Activated T-cell treated with anti-CD3 and anti-CD28 coated beads for 24 hours (primary cell): ENCODE results near the gene PLCB1.
"Not testable (repeated sequence)": the region's sequence is repeated elsewhere in the genome, so short reads cannot be mapped to it uniquely, and the experiment has no call there.

Experiments used
- DNase-seq: peaks from one replicate; pipeline ENCODE4 v3.0.0-alpha.2; 2020; ENCODE audit warnings: low read depth

Gene PLCB1

DNA sequence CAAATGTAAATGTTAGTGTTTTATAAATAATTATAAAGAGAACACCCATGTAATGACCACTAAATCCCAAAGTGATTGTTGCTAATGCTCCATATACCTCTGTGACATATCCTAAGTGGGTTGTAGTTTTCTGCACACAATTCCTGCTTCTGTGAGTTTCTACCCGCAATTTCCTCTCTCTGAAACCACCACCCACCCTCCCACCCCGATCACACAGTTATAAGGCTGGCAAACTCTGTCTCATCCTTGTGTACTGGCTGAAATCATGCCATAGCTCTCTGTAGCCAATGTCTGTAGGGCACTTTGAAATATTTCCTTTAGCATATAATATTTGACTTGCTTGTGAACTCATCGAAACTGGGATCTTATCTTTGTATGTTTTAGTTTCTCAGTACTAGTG lies 236.6 kb downstream of the PLCB1 start:
- no peak for DNase-seq

DNA sequence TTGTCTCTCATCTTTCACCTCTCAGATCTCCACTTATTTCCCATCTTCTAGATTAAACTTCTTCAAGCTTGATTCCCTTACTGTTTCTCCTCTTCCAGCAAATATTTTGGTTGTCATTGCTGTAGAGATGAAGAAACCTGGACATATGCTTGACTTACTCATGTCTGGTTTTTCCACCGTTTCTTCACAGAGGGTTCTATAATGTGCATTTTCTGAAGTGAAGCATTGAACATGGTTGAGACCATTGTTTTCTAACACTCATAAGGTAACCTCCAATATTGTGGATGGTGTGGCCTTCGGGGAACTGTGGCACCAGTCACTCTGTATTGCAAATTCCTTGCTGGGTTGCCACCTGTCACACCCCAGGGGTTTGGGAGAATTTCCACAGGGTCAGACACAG lies 237.2 kb downstream of the PLCB1 start:
- DNase-seq: no peak

DNA sequence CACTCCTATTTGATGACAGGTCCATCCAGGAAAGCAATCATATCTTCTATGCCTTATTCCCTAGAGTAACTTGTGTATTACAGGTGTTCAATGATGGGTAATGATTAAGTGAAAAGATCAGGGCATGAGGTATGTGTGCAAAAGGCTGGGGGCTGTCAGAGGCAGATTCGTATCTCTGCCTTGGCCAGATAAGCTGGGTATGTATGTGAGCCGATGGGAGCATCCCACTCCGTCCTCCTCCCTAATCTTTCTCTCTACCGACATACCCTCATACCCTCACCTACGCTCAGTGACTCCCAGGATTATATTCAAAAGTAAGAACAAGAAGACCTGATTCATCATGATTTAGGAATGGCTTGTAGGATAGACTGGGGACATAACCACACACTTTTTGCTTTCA lies 238.7 kb downstream of the PLCB1 start:
- no peak for DNase-seq

DNA sequence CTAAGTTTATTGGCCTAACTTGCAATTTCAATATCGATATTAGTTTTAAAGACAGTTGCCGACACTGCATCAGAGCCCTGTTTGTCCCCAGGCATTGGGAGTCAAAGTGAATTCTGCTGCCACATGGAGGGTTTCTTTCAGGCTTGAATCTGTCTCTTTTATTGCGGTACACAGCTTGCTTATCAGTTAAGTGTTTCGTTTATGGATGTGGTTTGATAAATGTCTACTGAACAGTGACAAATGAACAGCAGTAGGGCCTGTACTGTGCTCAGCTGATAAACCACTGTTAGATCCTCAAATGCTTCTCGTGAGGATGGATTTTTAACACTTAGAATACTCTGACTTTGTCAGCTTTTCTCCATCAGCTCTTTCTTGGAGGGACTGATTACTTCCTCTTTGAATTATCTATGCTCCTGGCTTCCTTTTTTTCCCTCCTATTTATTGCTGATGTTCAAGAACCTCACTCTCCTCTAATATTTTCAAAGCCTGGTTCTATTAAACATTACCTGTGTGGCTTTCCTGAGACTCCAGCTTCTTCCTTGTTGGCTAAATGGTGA lies 240.8 kb downstream of the PLCB1 start:
- DNase-seq: no peak

DNA sequence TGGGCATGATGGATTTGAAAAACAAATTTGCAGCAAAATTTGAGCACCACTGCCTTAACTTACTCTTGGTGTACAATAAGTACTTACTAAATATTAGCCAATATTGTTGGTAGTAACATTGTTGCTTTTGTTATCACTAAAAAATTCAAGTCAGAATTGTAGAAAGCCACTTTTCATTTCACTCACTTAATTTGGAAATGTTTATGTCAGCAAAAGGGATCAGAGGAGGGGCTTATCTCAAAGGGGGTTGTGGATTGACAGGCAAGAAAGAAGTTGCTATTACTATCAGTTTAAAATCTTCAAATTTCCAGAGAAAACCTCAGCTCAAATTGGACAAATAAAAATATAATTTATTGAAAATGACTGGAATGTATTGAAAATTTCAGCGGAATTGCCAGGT lies 241.5 kb downstream of the PLCB1 start:
- no peak for DNase-seq

DNA sequence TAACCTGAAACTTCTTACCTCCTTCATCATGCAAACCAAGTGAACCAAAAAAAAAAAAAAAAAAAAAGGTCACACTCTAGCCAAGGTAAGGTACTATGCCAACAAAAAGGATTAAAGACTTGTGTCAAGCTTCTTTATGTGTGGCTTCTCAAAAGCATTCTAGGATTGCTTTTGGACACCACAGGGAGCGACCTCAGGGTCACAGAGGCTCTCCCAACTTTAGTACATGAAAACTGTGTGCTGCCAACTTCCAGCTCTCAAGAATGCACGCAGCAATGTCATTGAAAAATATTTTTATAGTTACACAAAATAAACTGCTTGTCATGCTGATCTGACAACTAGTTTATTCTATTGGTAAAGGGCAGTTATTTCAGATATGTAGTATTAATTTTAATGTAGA lies 243.8 kb downstream of the PLCB1 start:
- no peak for DNase-seq

DNA sequence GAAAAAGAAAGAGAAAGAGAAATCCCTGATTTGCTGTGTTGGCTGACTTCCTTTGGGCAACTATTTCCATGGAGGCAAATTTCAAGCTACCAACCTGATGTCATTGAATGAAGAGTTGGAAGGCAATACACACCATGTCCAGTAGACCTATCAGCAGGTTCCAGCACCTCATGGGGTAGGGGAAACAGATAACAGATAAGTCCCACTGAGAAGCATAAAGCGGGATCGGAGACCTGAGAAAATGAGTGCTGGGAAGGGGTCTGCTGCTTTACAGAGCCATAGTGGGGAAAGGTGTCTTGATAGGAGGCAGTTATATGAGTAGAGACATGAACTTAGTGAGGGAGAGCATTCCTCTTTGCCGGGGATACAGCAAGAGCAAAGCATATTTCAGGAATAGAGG lies 244.9 kb downstream of the PLCB1 start:
- no peak for DNase-seq

DNA sequence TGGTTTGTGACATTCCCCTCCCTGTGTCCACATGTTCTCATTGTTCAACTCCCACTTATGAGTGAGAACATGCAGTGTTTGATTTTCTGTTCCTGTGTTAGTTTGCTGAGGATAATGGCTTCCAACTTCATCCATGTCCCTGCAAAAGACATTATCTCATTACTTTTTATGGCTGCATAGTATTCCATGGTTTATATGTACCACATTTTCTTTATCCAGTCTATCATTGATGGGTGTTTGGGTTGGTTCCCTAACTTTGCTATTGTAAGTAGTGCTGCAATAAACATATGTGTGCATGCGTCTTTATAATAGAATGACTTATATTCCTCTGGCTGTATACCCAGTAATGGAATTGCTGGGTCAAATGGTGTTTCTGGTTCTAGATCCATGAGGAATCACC lies 247.1 kb downstream of the PLCB1 start:
- DNase-seq: not testable (repeated sequence)

DNA sequence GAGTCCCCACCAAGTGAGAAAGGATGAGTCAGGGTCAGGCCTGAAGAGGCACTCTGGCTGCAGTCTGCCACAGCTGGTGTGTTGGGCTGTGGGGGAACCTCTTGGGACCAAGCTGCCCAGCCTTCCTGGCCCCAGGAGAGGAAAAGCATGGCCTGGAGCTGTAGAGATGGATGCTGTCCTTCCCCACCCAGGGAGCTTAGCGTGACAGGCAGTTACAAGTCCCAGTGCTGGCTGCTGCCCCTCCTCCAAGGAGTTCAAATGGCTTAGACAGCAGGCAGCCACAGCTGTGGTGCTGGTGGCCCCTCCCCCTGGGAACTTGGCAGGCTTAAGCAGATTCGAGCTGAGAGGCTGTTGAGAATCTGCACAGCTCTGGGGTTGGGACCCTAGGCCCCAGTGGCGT lies 253.2 kb downstream of the PLCB1 start:
- no peak for DNase-seq

DNA sequence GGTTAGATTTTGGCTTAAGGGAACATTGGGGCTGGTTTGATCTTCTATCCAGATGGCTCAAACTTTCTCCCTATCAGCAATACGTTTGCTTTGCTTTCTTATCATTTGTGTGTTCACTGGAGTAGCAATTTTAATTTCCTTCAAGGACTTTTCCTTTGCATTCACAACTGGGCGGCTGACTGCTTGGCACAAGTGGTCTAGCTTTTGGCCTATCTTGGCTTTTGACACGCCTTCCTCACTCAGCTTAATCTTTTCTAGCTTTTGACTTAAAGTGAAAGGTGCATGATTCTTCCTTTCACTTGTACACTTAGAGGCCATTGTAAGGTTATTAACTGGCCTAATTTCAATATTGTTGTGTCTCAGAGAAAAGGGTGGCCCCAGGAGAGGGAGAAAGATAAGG lies 254.9 kb downstream of the PLCB1 start:
- DNase-seq: no peak

DNA sequence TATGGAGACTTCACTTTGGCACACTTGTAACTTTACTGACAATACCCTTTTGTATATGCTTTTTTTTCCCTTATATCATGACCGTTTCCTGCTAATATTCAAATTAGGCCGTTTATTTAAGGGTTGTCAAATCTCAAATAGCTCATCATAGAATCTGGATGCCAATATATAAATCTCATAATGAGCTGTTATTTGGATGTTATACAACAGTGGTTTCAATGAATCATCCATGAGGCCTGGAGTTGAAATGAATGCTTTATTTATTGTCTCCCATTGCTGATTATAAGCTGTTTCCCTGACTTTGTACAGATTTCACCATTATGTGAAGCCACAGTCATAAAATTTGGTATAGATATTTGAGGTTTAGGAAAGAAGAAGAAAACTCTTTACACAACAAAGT lies 256.1 kb downstream of the PLCB1 start:
- DNase-seq: no peak

DNA sequence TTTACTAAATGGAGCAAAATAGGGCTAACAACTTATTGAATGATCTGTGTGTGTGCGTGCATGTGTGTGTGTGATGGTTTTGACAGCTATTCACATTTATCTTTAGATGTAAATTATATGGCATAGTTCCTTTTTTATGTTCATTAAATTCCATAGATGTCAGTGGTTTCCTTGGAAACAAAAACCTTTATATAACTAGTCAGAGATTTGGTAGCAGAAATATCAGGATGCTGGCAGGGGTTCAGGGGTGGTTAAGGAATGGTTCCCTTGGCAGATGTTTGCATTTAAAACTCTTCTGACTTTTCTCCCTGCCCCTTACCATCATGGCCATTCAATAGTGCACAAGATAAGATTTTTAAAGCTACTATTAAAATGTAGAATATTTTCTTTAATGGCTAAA lies 256.6 kb downstream of the PLCB1 start:
- no peak for DNase-seq

DNA sequence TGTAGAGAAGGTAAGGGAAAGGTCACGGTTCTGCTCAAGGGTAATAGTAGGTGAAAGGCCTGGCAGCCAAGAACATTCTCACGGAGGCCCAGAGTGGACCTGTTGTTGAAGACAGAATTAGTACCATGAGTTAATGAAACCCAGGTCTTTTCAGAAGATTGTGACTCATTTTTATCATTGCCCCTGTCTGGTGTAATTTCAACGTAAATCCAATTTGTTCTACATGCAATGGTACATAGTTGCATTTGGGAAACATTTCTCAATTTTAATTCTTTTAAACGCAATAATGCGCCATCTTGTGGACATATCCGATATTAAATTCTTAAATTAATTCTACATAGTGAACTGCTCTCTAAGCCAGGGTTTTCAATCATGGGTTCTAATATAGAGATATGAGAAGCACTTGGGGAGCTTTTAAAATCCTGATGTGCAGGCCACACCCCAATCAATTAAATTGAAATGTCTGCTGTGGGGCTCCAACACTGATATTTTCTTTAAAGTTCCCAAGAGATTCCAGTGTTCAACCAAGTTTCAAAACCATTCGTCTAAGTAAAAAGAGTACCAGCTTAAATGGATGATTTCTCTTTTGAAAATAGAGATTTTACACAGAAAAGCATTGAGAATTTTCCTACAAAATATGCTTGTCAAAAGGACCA lies 257.4 kb downstream of the PLCB1 start:
- DNase-seq: no peak

DNA sequence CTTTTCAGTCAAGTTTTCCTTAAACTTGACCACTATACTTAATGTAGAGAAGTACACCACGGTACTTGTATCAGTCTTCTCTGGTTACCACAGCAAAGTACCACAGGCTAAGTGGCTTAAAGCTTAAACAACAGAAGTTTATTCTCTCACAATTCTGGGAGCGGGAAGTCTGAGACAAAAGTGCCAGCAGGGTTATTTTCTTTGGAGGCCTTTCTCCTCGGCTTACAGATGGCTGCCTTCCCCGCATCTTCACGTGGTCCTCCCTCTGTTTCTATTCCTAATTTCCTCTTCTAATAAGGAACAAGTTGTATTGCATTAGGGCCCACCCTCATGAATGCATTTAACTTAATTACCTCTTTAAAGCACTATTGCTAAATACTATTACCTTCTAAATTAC lies 258.0 kb downstream of the PLCB1 start:
- DNase-seq: no peak

DNA sequence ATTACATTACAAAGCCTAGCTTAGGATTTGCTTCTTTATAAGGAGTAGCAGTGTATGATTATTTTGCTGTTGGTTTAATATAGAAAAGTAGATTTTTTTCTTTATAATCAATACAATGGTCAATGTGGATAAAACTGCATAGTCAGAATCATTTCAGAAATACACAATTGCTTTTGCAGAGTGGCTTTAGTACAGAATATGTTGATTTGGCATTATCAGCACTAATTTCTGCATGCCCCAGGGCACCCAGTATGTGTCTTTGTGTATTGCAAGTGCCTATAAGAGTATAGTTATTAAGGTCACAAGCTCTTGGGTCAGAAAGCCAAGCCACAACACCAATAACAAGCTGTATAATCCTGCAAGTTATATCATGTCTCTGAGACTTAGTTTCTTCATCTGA lies 258.4 kb downstream of the PLCB1 start:
- no peak for DNase-seq

DNA sequence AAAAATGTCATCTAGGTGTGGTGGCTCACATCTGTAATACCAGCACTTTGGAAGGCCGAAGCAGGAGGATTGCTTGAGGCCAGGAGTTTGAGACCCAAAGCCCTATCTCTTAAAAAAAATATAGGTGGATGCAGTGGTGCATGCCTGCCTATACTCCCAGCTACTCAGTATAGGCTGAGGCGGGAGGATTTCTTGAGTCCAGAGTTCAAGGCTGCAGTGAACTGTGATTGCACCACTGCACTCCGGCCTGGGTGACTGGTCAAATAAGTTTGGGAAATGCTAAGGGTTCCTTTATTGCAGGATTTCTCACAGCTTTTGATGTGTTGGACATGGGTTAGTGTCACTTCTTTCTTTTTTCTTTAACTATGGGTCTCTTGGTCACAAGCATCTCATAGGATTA lies 261.3 kb downstream of the PLCB1 start:
- no peak for DNase-seq

DNA sequence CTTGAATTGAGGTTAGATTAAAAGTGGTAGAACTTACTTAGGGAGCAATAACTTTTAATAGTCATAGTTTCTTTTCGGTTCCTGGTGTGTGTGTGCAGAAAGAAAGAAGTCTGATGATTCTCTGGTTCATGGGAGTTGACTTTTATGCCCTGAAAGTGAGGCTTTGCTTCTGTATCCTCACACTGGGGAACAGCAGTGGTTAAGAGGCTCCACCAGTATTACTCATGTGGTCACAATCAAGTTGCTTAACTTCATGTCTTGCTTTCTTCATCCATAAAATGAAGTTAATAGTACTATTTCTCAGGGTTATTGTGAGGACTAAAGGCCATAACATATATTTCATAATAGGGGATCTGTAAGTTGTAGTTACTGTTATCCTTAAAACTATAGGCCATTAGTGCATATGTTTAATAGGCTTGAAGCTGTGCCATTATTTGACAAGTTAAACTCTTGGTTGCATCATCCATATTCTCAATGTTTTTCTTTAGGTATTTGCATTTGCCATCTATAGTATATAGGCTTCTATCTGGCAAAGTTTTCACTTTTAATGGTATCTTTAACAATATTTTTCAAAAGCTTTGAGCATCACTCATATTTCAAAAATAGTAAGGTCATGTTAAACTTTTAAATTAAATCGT lies 262.4 kb downstream of the PLCB1 start:
- DNase-seq: no peak

DNA sequence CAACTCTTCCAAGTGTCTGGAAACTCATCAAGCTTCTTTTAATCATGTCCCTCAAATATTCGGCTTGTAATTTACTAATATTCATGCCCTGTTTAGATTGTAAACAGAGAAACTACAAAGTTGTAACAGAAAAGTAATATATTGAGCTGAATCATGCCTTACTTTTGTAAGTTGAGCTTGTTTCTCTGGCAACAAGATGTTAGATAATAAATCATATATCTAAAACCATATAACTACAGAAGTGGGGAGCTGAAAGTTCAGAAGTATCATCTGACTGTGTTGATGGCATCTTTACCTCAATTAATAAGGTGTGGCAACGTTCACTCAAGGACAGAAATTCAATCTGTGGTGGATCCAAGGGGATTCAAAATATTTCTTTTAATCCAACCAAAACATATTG lies 263.9 kb downstream of the PLCB1 start:
- DNase-seq: no peak

DNA sequence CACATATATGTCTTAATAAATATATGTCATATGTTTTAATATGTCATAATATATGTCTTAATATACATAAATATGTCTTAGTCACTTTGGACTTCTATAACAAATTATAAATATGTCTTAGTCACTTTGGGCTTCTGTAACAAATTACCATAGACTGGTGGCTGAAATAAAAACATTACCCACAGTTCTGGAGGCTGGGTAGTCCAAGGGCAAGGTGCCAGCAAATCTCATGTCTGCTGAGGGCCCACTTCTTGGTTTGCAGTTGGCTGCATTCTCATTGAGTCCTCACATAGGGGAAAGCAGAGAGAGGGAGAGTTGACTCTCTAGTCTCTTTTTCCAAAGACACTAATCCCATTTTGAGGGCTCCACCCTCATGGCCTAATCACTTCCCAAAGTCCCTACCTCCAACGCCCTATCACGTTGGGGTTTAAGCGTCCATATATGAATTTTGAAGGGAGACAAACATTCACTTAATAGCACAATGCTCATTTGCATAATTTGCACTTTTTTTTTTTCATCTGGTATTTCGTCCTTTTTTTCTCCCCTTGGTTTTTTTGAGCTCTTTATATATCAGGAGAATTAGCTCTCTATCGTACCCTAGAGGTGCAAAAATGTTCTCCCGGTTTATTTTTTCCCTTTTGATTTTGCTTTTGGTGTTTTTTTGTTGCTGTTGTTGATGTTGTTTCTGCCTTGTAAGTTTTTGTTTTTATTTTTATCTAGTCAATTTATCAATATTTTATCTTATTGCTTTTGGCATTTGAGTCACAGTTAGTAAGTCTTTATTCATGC lies 266.4 kb downstream of the PLCB1 start:
- DNase-seq: no peak

DNA sequence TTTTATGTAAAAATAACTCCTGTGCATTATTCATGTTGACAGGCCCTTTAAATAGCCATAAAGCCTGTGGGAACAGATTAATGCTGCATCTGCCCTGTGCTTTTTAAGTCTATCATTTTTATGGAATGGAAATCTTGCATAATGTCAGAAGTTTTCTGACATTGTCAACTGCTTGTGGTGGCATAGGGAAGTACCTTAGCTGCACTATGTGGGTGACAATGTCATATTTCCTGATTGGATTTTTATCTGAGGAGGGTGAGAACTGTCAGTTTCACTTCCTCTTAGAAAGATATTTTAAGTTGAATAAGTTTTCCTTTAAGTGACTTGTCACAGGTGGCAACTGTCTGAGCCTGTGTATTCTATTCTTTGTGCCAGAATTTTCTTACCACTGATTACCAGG lies 267.9 kb downstream of the PLCB1 start:
- DNase-seq: no peak

DNA sequence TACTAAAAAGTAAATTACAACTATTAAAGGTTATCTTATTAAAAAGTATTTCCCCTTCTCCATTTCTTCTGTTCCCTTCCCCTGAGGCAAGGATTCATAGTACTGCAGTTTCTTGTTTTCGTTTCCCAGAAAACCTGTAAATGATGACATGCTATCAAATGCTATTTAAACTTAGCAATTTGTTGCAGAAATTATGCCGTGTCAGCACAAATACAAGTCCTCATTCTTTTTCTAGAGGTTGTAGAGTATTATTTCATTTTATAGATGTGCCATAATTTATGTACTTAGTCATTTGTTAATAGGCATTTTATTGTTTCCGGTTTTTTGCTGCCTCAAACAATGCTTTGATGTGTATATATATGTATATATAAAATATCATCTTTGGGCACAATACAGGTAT lies 268.4 kb downstream of the PLCB1 start:
- DNase-seq: no peak

DNA sequence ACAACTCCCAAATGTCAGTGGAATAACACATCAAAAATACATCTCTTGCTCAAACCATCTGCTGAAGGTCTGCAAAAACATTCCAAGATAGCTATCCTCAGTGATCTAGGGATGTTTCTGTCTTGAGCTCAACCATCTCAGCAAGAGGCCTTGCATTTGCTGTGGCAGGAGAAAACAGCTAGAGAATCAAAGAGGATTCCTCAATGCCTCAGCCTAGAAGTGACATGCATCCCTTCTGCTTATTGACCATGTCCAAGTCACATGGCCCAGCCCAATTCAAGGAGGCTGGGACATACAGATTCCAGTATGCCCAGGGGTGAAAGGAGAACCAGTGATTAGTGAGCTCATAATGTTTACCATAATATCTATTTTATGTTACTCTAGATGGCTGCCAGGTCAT lies 269.5 kb downstream of the PLCB1 start:
- no peak for DNase-seq

DNA sequence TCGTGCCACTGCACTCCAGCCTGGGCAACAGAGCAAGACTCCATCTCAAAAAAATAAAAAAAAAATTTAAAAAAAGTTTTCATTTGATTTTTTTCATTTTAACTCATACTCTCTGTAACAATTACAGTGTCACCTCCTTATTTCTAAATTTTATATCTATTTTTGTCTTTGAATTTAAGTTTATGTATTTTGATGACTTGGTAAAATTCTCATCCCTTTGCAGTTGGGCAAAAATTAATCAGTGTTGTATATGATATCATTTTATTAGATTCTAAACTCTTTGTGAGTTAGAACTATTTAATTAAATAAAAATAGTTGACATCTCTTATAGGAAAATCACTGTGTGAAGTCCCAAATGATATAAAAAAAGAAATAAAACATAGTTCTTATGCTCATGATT lies 270.7 kb downstream of the PLCB1 start:
- no peak for DNase-seq
